ENCODE measurements around the gene C1GALT1.

GRCh38 chr7:7151285-7151684 is 31.1 kb upstream of the C1GALT1 start:
- TF ChIP-seq, protein P1, sequence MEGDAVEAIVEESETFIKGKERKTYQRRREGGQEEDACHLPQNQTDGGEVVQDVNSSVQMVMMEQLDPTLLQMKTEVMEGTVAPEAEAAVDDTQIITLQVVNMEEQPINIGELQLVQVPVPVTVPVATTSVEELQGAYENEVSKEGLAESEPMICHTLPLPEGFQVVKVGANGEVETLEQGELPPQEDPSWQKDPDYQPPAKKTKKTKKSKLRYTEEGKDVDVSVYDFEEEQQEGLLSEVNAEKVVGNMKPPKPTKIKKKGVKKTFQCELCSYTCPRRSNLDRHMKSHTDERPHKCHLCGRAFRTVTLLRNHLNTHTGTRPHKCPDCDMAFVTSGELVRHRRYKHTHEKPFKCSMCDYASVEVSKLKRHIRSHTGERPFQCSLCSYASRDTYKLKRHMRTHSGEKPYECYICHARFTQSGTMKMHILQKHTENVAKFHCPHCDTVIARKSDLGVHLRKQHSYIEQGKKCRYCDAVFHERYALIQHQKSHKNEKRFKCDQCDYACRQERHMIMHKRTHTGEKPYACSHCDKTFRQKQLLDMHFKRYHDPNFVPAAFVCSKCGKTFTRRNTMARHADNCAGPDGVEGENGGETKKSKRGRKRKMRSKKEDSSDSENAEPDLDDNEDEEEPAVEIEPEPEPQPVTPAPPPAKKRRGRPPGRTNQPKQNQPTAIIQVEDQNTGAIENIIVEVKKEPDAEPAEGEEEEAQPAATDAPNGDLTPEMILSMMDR (IDR thresholded peaks at IDR 0.05) = no peak
- TF ChIP-seq POLR2A (IDR thresholded peaks at IDR 0.05) (no peak), POLR2AphosphoS5 (IDR thresholded peaks at IDR 0.05; ENCODE audit: insufficient read depth in 1 of 2, low read depth in 1 of 2) (no peak)

All from vagina (tissue), 2 donors.